GM13976 (cell line): ENCODE results near the gene ACACB.

Source experiments
- DNase-seq: peaks from one replicate; pipeline ENCODE4 v3.0.0; 2012; ENCODE audit warnings: low spot score
- CTCF ChIP-seq: IDR thresholded peaks from 2 replicates; pipeline ENCODE4 v1.5.1; 2012; ENCODE audit warnings: borderline replicate concordance, mild to moderate bottlenecking; ENCODE audit not compliant: insufficient read depth; ENCODE audit errors: extremely low read depth, missing control alignments, control extremely low read depth
- in situ Hi-C: fragments of 300-500 bp; cut with MboI; formaldehyde crosslinking; loops from one replicate; pipeline ENCODE4 v1.12.0; 2022; ENCODE audit warnings: low sequenced_read_pairs, mixed read lengths, inconsistent platforms; ENCODE audit not compliant: unreplicated experiment

Gene ACACB

GRCh38 chr12:109277255-109277898, 161.0 kb downstream of the ACACB start:
- in situ Hi-C loops, result no loop called here
- TF ChIP-seq CTCF, result no peak
- DNase-seq, result no peak

GRCh38 chr12:109277899-109278762, 161.7 kb downstream of the ACACB start:
- in situ Hi-C loops, result no loop called here
- no peak for TF ChIP-seq CTCF

GRCh38 chr12:109278912-109279311, 162.5 kb downstream of the ACACB start:
- TF ChIP-seq CTCF, result no peak
- in situ Hi-C loops, result no loop called here
- DNase-seq, result no peak

More at GRCh38 chr12:109277899-109278762, 161.7 kb downstream of the ACACB start:
- no peak for DNase-seq

- in situ Hi-C loops, result no loop called here
- DNase-seq, result no peak
- TF ChIP-seq CTCF, result no peak
Measured at GRCh38 chr12:109279525-109279924, 163.1 kb downstream of the ACACB start.

GRCh38 chr12:109281452-109281851, 165.1 kb downstream of the ACACB start:
- DNase-seq, result no peak
- no peak for TF ChIP-seq CTCF
- in situ Hi-C loops, result no loop called here

- in situ Hi-C loops, result no loop called here
Measured at GRCh38 chr12:109284392-109284791, 168.0 kb downstream of the ACACB start.

More at GRCh38 chr12:109284392-109284791, 168.0 kb downstream of the ACACB start:
- DNase-seq, result no peak
- no peak for TF ChIP-seq CTCF
